Stimulated activated CD8-positive, alpha-beta memory T cell treated with anti-CD3 and anti-CD28 coated beads, Interleukin-7, amount 100 ng/mL, for 24 hours (primary cell): ENCODE results near the gene IREB2.

Experiments
- DNase-seq: peaks from one replicate; pipeline ENCODE4 v3.0.0-alpha.2; 2020; ENCODE audit warnings: low read depth

IREB2 gene

DNA sequence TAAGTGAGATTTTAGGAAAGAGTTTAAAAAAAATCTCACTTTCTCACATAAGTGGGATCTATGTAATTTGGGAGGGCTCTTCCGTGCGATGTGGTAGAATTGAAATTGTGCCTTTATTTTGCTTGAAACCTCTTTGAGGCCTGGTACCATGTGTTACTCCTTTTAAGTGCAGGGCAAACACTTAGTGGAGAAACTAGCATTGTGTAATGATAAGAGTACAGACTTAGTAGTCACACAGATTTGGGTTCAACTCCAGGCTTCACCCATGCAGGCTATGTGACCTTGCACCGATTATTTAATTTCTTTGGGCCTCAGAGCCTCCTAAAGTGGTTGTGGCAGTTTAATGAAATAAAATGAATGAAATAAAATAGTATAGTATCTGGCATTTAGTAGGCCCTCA is 104.6 kb downstream of the IREB2 start:
- no peak for DNase-seq

DNA sequence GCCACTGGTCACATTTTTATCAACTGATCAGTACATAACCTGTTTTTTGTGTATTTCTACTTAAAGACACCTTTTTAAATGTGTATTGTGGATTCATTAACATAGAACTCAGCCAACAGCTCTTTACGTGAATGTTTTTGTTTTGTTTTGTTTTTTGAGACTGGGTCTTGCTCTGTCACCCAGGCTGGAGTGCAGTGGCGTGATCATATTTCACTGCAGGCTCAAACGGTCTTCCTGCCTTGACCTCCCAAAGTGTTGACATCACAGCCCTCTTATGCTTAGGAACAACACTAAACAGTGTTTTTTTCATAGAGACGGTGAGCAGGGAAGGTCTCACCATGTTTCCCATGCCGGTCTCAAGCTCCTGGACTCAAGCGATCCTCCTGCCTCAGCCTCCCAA is 112.2 kb downstream of the IREB2 start:
- DNase-seq, result no peak

DNA sequence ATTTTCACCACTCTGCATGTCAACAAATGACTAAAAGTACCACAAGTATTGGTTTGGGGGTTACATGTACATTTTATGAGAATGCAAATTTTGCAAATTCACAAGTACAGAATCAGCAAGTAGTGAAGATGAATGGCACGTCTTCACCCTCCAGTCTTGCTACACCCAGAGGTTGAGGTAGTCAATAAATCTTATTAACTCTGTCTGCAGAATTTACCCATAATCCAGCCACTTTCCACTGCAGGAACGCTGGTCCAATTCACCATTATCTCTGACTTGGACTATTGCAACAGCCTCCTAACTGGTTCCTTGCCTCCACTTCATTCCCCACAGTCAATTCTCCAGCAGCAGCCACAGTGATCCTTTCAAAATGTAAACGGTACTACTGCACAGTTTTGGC is 112.8 kb downstream of the IREB2 start:
- DNase-seq, result no peak
